ENCODE data around the gene TAF6.

TAF6 gene

DNA sequence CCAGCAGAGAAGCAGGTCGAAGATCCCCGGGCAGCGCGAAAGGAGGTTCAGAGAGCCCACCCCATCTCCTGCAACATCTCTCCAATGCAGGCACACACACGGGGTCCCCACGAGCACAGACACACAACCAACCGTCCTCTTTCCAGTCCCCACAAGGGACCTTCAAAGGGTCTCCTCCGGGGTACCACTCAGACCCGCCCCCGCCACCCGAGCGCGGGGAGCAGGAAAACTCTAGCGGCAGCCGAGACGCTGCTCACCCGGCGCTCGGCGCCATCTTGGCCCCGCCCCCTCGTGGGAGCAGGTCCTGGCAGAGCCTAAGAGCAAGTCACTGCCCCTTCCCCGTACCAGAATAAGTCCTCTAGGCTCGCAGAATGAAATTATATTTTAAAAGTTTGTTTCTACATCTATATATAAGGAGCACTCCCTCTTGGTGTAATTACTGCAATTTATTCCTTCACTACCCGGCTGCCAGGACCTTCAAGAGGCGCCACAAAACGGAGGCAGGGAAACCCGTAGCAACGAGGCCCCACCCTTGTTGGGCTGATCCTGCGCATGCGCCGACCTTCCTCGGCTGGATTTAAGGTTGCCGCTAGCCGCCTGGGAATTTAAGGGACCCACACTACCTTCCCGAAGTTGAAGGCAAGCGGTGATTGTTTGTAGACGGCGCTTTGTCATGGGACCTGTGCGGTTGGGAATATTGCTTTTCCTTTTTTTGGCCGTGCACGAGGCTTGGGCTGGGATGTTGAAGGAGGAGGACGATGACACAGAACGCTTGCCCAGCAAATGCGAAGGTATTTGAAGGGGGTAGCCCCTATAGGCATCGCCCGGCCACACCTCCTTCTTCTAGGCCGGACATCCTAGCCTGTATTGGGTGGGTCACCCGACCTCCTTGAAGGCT is at the start of gene TAF6, which contains the start of gene CNPY4:
TSS of gene TAF6 (minus strand) at position 287 of the 898 bp plus-strand sequence. CDS start 5,149 bp downstream, outside the sequence.
TSS of gene CNPY4 (plus strand) at position 563 of the 898 bp plus-strand sequence. CDS start at position 674, 111 bp downstream.
- DNase-seq (ENCODE audit: low read depth), result peak; percentile 87

DNA sequence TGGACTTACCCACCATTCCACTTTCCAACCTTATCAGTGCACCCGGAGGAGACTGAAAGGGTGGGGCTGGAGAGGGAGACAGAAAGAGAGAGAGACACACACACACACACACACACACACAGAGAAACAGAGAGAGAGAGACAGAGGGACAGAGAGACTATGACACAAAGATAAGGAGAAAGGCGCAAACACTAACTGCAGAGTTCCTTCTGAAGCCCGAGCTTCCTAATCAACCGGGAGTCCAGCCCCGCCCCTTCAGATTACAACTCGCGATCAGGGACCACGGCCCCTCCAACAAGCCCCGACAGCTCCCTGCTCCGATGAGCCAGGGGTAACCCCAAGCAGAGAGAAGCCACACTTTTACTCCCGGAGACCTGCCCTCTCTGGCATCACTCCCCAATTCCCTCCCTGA is 48.8 kb upstream of the TAF6 start:
- DNase-seq (ENCODE audit: low read depth), result no peak

DNA sequence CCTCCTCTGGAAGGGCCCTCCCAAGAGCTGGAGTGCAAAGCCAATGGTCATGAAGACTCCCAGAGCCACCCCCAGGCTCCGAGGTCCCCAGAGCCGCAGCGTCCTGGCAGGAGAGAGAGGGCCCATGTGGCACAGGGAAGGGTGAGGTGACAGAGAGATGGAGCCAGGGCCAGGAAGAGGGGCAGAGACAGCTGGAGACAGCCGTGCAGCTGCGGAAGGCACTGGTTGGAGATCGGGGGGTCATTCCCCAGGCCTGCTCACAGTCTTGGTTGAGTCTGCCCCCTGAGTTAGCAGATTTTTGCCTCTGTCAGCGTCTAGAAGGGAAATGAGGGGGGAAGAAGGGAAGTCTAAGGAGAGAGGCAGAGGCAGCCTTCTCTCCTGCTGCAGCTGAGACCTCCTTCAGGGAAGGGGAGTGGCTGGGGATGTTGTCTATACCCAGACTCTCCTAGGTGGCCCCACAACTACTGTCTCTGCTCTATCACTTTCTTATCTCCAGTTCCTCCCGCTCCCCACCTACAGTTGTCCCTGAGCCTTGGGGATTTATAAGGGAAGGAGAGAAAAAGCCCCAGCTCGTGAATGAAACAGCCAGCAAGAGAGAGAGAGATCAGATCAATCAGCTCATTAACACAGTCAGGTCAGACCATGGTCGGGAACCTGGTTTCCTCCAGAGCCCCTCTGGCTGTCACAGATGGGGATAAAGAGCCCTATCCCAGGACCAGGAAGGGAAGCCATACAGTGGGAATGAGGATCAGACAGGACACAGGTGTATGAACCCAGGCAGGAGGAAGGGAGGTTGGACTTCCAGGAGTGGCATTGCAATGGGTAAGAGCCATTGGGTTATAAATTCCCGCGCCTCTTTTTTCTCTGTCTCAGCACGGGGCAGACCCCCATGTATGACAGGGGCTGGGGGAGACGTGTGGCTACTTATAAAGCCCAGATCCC is 48.1 kb upstream of the TAF6 start:
- DNase-seq (ENCODE audit: low read depth), result no peak

DNA sequence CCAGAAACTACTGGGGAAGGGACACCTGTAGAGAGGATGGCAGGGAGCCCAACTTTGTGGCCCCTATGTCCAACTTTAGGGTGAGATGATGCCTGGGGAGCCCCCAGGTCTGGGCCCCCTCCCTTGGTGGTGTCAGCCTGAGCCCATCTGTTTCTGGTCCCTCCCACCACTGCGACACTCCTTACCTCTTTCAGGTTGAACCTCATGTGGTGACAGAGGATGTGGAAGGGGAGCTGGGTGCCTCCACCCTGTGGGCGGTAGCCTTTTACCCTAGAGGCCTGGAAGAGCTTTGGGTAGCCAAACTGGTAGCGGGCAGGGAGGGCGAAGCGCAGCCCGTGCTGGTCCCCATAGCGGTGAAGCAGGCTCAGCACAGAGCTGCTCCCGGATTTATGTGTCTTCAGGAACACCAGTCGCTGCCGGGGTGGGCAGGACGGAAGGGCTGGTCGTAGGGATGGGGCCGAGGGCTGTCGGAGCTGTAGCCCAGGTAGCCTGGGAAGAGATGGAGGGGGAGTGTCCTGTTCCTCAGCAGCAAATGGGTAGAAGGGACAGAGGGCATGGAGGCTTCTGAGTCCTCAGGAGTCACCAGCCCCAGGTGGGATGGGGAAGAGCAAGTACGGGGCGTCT is 47.3 kb upstream of the TAF6 start:
- no peak for DNase-seq (ENCODE audit: low read depth)

DNA sequence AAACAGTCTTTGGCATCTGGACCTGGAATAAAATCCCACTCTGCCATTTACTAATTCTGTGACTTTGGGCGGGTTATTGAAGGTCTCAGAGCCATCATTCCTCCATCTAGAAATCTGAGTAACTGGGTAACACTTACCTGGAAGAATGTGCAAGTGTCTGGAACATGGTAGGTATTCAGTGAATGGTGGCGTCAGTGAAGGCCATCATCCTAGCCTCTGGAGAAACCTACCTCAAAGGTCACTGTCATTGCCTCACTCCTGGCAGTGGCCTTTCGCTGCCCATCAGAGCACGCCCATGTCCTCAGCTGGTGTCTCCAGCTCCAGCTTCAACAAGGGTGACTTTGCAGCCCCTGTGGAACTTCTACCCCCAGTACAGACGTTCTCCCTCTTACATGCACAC is 44.7 kb upstream of the TAF6 start:
- no peak for DNase-seq (ENCODE audit: low read depth)

DNA sequence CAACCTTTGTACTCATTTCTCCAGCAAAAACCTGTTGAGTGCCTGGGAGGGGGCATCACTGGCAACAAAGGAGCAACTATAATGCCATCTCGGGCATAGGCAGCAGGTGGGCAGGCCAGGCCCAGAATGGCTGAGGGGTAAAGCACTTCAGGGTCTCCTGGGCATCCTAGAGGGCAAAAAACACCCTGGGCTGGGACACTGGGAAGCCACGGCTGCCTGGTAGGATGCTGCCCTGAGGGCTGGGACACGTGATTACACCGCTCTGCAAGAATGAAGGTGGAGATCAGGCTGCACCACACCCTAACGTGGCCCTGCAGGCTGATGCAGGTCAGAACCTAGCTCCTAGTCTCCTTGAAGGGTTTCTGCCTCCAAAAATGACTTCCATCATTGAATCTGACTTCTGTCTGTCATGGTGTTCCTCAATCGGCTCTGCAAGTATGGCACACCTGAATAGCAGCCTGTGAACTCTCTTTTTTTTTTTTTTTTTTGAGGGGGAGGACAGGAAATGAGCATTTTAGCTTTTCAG is 43.9 kb upstream of the TAF6 start:
- DNase-seq (ENCODE audit: low read depth), result no peak

DNA sequence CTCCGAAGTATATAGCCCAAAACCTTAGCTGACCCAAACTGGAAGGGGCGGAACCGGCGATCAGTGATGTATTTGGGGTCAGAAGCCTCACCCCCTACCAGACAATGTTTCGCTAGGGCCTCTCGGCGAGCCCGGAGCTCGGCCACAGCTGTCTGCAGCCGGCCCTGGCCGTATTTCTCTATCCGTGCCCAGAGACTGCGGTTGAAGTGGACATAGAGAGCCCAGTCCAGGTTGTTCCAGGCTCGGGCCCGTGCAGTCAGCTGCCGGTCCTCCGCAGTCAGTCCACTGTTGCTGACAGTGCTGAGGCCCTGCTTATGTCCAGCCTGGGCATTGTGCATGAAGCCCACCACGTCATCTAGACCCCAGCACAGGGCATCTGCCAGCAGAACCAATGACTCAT is 40.9 kb upstream of the TAF6 start:
- no peak for DNase-seq (ENCODE audit: low read depth)

DNA sequence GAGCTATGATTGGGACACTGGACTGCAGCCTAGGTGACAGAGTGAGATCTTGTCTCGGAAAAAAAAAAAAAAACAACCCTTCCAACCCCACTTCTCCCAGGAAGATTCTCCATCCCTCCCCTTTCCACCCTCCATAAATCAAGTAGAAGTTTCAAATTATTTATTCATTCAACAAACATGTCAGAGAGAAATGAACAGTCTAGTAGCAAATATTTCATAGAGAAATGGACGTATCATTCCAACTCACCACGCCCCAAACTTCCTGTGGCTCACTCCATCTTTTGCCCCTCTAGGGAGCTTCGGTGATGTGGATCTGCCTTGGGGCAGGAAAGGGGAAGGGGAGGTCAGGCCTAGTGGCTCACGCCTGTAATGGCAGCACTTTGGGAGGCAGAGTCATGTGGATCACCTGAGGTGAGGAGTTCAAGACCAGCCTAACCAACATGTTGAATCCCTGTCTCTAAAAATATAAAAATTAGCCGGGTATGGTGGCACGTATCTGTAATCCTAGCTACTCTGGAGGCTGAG is 40.0 kb upstream of the TAF6 start:
- no peak for DNase-seq (ENCODE audit: low read depth)

DNA sequence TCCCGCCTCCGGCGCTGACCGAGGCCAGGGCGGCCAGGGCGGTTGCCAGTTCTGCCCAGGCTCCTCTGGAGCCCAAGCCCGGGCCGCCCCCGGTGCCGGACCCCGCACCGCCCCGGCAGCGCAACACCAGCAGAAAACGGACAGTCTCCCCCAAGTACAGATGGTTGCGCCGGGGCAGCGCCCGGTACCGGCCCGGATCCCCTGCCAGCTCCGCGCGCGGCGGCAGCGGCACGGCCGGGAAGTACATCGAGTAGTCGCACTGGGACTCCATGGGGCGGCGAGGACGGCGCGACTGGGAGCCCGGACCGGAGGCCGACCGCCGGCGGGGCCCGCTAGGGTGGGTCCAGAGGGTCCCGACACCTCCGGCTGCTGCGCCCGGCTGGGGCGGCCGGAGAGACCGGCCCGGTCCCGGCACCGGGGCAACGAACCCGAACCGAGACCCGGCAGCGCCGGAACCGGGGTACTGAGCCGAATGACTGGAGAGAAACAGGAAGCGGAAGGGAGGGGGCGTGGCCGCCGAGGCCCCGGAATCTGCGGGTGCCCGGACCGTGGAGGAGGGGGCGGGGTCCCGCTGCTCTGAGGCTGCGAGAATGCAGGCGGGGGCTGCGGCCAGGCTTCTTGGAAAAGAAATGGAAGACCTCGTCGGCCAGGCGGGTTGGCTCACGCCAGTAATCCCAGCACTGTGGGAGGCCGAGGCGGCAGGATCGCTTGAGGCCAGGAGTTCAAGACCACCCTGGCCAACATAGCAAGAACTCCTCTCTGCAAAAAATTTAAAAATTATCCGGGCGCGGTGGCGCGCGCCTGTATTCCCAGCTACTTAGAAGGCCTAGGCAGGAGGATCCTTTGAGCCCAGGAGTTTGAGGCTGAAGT is 39.3 kb upstream of the TAF6 start, which contains the start of gene TRAPPC14:
TSS of gene TRAPPC14 (minus strand) at position 495 of the 870 bp plus-strand sequence. CDS start at position 271, 224 bp downstream.
- DNase-seq (ENCODE audit: low read depth), result peak; percentile 89

DNA sequence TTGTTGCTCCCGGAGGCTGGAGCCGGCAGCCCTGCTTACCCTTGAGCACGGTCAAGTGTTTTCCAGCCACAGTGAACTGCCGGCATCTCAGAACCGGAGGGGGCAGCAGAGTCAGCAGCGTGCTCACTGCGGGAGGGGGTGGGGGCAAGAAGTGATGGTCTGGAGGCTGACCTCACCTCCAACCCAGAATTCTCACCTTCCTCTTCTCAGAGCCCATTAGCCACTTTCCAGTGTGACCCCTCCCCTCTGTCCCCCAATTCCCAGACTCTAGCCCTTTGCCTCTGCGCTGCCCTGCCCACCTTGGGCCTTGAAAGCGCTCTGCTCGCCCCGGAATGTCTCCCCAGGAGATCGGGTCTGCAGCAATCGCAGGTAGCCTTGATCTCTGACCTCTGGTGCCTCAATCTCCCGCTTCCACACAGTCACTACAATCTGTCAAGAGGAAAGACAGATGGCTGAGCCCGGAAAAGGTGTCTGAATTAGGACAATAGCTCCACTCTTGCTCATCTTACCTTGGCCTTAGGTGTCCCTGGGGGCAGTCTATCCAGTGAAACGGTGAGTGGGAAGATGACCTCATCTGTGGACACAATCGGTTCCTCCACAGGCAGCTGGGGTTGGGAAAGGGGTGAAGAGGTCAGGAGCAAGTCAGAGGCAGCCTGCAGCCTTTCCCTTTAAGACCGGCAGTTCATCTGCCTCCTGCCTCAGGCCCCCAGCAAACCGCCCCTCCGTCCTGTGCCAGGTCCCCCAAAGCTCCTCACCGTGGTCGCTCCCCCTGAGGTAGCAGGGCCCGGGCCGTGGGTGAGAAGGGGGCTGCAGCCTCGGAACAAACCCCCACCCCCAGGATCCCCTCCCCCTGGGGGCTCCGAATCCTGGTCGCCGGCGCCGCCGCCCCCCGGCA is 38.4 kb upstream of the TAF6 start:
- DNase-seq (ENCODE audit: low read depth), result no peak

DNA sequence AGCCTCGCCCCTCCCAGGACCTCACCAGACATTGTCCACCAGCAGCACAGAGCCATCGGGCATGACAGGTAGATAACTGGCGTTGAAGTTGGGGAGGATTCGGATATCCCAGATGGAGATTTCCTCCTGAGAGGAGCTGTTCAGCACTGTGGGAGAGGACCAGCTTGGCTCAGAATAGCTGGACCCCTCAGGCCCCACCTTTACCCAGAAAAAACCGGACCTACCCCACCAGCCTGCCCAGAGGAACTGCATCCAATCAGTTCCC is 37.8 kb upstream of the TAF6 start:
- DNase-seq (ENCODE audit: low read depth), result no peak

DNA sequence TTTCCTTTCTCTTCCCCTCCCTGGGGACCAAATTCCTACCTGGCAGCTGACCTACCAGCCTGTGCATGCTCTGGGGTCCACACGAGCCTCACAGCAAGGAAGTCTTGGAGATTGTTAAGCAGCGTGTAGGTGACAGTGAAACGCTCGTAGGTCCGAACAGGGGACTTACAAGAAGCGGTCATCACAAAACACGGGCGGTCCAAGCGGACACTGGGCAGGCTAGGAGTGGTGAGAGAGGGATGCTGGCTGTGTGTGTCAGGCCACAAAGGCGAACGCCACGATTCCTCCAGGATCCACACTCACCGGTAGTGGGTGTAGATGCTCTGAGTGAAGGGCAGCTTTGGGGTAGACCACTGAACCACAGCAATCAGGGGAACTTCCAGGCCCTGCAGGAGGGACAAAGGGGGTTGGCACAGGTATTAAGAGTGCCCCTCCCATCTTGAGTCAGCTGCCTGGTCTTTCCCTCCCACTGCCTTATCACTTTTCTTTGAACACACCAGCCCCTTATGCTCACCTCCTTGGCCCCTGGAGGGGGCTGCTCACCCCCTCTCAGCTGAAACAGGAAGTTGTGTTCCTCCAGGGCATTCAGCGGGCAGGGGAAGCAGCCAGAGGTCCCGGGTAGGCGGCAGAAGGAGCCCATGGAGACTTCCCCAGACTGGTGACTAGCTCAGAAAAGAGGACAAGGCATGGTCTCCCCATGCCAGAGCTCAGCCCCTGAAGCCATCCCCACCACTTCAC is 37.3 kb upstream of the TAF6 start:
- DNase-seq (ENCODE audit: low read depth), result no peak

DNA sequence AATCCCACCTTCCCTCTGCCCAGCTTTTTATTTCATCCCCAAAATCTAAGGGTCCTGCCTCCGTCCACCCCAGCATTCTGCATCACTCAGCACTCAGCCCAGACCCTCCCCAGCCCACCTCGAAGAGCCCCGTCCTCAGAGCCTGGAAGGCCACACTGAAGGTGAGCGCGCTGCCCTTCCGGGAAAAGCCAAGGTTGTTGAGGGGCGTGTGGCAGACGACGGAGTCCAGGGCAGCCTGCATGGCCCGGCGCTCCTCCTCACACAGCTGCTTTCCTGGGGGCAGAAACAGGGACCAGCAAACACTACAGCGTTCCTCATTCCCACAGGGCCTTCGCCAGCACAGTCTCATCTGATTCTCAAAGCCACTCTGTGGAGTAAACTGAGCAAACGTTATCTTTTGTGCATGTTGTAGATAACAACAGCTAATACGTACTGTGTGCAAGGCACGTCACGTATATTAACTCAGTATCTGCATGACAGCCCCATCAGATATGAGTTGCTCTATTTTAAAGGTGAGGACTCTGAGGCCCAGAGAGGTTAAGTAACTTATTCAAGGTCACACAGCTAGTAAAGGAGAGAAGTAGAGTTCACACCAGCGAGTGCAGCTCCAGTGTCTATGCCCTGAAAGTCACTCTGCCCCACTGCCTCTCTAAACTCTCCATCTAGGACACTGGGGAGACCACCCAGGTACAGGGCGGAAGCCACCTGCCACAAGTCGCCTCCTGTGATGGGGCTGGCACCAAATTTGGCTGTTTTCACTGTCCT is 36.6 kb upstream of the TAF6 start:
- DNase-seq (ENCODE audit: low read depth), result no peak

DNA sequence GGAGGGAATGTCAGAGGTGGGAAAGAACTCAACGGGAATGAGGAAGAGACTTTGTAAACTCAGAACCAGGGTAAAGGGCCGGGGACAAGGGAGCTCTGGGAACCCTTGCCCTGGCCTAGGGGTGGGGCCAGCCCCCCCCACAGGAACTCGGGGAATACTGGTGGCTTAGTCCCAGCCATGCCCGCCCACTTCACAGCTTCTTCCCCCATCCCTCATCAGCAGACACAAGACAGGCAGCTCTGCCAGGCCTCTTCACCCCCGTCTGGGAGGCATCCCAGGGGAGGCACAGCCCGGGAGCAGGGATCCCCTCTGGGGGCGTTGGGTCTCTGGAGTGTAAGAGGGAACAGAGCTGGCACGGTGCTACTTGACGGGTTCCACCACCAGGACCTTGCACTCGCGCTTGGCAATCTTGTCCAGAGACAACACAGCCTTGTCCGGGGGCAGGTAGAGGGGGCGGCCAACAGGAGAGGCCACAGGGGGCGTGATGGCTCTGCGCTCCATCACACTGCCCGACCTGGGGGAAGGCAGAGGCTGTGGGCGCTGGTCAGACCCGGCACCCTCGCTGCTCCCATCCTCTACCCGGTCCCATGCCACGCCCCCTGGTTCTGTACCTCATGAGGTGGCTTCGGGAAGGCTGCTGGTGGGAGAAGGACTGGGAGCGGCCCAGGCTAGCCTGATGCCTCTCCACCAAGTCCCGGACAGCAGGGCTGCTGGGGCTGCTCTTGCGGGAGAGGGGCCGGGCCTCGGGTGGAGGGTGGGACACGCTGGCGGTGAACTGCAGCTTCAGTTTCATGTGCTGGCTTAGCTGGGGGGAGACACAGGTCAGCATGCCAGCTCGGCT is 35.7 kb upstream of the TAF6 start:
- DNase-seq (ENCODE audit: low read depth), result no peak

DNA sequence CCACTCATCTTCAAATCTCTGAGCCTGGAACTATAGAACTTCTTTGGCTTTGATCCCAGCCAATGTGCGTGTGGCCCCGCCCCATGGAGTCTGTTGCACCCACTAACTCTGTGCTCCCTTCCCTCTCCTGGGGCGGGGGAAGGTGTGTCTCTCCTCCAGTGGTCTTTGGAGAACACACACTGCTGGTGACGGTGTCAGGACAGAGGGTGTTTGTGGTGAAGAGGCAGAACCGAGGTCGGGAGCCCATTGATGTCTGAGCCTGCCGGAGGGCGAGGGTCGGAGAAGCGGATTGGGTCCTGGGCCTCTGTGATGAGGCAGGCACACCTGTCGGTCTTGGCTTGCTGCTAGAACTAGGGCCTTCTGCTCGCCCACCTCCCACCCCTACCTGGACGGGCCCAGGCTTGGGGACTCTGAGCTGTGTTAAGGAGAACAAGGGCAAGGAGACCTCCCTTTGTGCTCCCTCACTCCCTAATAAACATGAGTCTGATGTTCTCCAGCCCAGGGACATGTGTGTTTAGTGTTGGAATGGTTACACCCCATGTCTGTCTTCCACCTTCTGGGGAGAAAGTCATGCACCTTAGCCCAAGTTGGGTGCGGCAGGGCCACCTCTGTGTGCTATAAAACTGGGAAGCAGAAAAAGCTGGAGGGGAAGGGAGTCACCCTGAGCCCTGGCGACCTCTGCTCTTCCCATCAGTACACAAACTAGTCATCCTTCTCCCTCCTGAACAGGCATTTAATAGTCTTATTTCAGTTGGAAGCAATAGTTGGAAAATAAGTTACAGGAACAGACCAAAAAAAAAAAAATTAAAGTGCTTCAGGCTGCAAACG is 34.8 kb upstream of the TAF6 start:
- no peak for DNase-seq (ENCODE audit: low read depth)

DNA sequence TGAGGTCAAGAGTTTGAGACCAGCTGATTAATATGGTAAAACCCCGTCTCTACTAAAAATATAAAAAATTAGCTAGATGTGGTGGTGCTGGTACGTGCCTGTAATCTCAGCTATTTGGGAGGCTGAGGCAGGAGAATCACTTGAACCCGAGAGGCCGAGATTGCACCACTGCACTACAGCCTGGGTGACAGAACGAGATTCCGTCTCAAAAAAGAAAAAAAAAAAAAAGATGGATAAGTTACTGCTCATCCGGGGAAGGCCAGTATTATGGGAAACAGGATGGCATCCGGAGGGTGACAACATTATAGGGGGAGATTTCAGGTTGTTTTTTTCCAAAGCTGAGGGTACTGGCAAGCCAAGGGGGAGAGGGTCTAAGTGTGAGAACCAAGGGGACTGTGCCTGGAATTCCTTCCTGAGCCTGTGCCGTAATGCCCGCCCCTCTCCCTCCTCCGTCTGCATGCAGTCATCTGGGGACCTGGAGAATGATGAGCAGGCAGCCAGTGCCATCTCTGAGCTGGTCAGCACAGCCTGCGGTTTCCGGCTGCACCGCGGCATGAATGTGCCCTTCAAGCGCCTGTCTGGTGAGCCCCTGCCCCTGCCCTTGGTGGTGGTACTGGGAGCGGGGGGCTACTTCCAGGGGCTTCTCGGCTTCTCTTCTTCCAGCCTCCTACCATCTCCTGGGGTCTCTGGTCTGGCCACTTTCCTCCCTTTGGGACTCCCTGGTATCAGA is 33.9 kb upstream of the TAF6 start:
- no peak for DNase-seq (ENCODE audit: low read depth)
